ENCODE data around the gene MMRN2.

DNA sequence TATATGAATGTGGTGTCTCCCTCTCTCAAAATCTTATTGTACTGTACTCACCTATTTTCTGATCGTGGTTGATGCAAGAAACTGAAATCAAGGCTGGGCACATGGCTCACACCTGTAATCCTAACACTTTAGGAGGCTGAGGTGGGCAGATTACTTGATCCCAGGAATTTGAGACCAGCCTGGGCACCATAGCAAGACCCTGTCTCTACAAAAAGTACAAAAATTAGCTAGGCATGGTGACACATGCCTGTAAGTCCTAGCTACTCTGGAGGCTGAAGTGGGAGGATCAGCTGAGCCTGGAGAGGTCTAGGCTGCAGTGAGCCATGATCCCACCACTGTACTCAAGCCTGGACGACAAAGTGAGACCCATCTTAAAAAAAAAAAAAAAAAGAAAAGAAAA lies 16.0 kb downstream of the MMRN2 start:
- TF ChIP-seq, protein P1, sequence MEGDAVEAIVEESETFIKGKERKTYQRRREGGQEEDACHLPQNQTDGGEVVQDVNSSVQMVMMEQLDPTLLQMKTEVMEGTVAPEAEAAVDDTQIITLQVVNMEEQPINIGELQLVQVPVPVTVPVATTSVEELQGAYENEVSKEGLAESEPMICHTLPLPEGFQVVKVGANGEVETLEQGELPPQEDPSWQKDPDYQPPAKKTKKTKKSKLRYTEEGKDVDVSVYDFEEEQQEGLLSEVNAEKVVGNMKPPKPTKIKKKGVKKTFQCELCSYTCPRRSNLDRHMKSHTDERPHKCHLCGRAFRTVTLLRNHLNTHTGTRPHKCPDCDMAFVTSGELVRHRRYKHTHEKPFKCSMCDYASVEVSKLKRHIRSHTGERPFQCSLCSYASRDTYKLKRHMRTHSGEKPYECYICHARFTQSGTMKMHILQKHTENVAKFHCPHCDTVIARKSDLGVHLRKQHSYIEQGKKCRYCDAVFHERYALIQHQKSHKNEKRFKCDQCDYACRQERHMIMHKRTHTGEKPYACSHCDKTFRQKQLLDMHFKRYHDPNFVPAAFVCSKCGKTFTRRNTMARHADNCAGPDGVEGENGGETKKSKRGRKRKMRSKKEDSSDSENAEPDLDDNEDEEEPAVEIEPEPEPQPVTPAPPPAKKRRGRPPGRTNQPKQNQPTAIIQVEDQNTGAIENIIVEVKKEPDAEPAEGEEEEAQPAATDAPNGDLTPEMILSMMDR (IDR thresholded peaks at IDR 0.05), result no peak
- no peak for TF ChIP-seq POLR2A (IDR thresholded peaks at IDR 0.05)

Data from stomach (tissue), 4 donors.